A549 (cell line): ENCODE data around the gene ETFB. TPM values are rescaled to one million over a fixed set of nuclear protein-coding genes. Genes with fewer than 3 reads are reported as not detected.

Experiments used
- ATAC-seq, 2 experiments: fragments of 200-7000 bp in 1 of 2; fragments of >200 bp in 1 of 2; cut with Nextera tagmentation in 1 of 2; cut with Tn5 transposase in 1 of 2; 3 replicates each; pipeline versions ENCODE4 v1.8.0 to v1.9.1; 2018 to 2020; ENCODE audit warnings: mild to moderate bottlenecking in 1 of 2, moderate library complexity in 1 of 2
- CTCF ChIA-PET: fragments of 300-600 bp; sonication (Branson Sonifier 250); formaldehyde crosslinking; extraction: SDS; loops from one replicate; lab custom pipeline; 2021; ENCODE audit warnings: antibody characterized with exemption, inconsistent platforms; lab: Yijun Ruan, JAX
- POLR2A ChIA-PET: fragments of 350-600 bp; formaldehyde crosslinking; extraction: SDS; loops from one replicate; lab custom pipeline; 2021; ENCODE audit warnings: antibody characterized with exemption, inconsistent platforms; lab: Yijun Ruan, JAX
- DNase-seq, 2 experiments: peaks; one replicate each; pipeline versions ENCODE4 v3.0.0 to v3.0.0-alpha.2; 2011 to 2016; ENCODE audit warnings: low read depth in 1 of 2, low spot score in 1 of 2
- FAIRE-seq: peaks from 2 replicates; lab custom pipeline; 2011; peaks lifted over from hg19 to GRCh38; lab: Jason Lieb, UNC
- H3K27ac ChIP-seq, 2 experiments: fragments of >200 bp; sonication (Bioruptor Twin); formaldehyde crosslinking; 3 replicates each; pipeline ENCODE4 v1.5.1; 2016 to 2017
- H3K4me1 ChIP-seq: fragments of >200 bp; sonication (Bioruptor Twin); formaldehyde crosslinking; 3 replicates; pipeline ENCODE4 v1.6.1; 2016
- H3K4me2 ChIP-seq: fragments of >200 bp; sonication (Bioruptor Twin); formaldehyde crosslinking; 3 replicates; pipeline ENCODE4 v1.6.1; 2016
- H3K4me3 ChIP-seq: fragments of >200 bp; sonication (Bioruptor Twin); formaldehyde crosslinking; 3 replicates; pipeline ENCODE4 v1.5.1; 2016
- H3K9me3 ChIP-seq: fragments of >200 bp; sonication (Bioruptor Twin); formaldehyde crosslinking; 3 replicates; pipeline ENCODE4 v1.6.1; 2016
- EHF ChIP-seq: fragments of 250-450 bp; sonication (Bioruptor Pico); IDR thresholded peaks from 2 replicates; pipeline ENCODE4 v1.5.0; 2020; ENCODE audit warnings: mild to moderate bottlenecking
- ESRRA ChIP-seq: fragments of 150-350 bp; IDR thresholded peaks from 2 replicates; pipeline ENCODE4 v1.6.1; 2014; ENCODE audit warnings: mild to moderate bottlenecking, low read length, borderline replicate concordance
- FOSB ChIP-seq: fragments of 250-450 bp; sonication (Bioruptor Pico); IDR thresholded peaks from 2 replicates; pipeline ENCODE4 v1.5.0; 2020; ENCODE audit warnings: mild to moderate bottlenecking, moderate library complexity
- FOSL2 ChIP-seq, 2 experiments: fragments of 450-650 bp in 1 of 2; fragments of >200 bp in 1 of 2; sonication (Bioruptor Twin) in 1 of 2; formaldehyde crosslinking; IDR thresholded peaks; 2 replicates each; pipeline versions ENCODE4 v1.5.0 to v1.6.1; 2016 to 2020; ENCODE audit warnings: mild to moderate bottlenecking in 1 of 2, moderate library complexity in 1 of 2
- FOXS1 ChIP-seq: fragments of 250-450 bp; sonication (Bioruptor Pico); IDR thresholded peaks from 2 replicates; pipeline ENCODE4 v1.5.0; 2020; ENCODE audit warnings: mild to moderate bottlenecking, moderate library complexity
- GATA3 ChIP-seq: IDR thresholded peaks from 2 replicates; pipeline ENCODE4 v1.6.1; 2012; ENCODE audit warnings: borderline replicate concordance
- HDAC2 ChIP-seq: fragments of 200-600 bp; sonication (generic); IDR thresholded peaks from 2 replicates; pipeline ENCODE4 v1.6.1; 2016
- HOXB13 ChIP-seq: fragments of 250-450 bp; sonication (Bioruptor Pico); IDR thresholded peaks from 2 replicates; pipeline ENCODE4 v1.5.0; 2020; ENCODE audit warnings: low read depth, mild to moderate bottlenecking, moderate library complexity
- HOXB5 ChIP-seq: fragments of 250-450 bp; sonication (Bioruptor Pico); IDR thresholded peaks from 2 replicates; pipeline ENCODE4 v1.5.0; 2020; ENCODE audit warnings: mild to moderate bottlenecking, moderate library complexity
- JUN ChIP-seq, 2 experiments: fragments of >200 bp; sonication (Bioruptor Twin); formaldehyde crosslinking; IDR thresholded peaks; 2 replicates in 1 of 2; 3 replicates in 1 of 2; pipeline ENCODE4 v1.6.1; 2016 to 2017
- JUNB ChIP-seq: fragments of >200 bp; sonication (Bioruptor Twin); formaldehyde crosslinking; IDR thresholded peaks from 2 replicates; pipeline ENCODE4 v1.6.1; 2016
- MAFK ChIP-seq: fragments of 450-650 bp; IDR thresholded peaks from 2 replicates; pipeline ENCODE4 v1.6.1; 2014; ENCODE audit not compliant: partially characterized antibody
- NFE2L2 ChIP-seq: fragments of 150-350 bp; conservative IDR thresholded peaks from 2 replicates; pipeline ENCODE4 v1.6.1; 2014; ENCODE audit warnings: low read length
- NPAS2 ChIP-seq: fragments of 250-450 bp; sonication (Bioruptor Pico); IDR thresholded peaks from 2 replicates; pipeline ENCODE4 v1.8.0; 2022; ENCODE audit warnings: mild to moderate bottlenecking, moderate library complexity, borderline replicate concordance
- POLR2AphosphoS2 ChIP-seq: conservative IDR thresholded peaks from 2 replicates; pipeline ENCODE4 v1.6.1; 2012; ENCODE audit warnings: low read length, improper control_type of control experiment, inconsistent platforms
- RNF2 ChIP-seq: fragments of 200-600 bp; sonication (generic); IDR thresholded peaks from 2 replicates; pipeline ENCODE4 v1.6.1; 2016; ENCODE audit warnings: low read depth, mild to moderate bottlenecking, antibody characterized with exemption, moderate library complexity, borderline replicate concordance
- WGBS: methylation state at CpG from one replicate; pipeline ENCODE4 v1.1.6; 2017; ENCODE audit errors: missing lambda C conversion rate; 5-methylcytosine and 5-hydroxymethylcytosine counted together
- polyA plus RNA-seq, 4 experiments: library from polyadenylated mRNA; depleted of rRNA in 3 of 4; stranded (reverse); fragments of >200 nt; fragmentation: RNase III in 1 of 4; extraction: RNeasy Plus Mini Kit Qiagen cat#74134 plus additional on column Dnase treatment in 1 of 4; gene quantifications; 2 replicates in 3 of 4; 3 replicates in 1 of 4; pipeline ENCODE4 v1.2.3, GENCODE V29; 2011 to 2017
- TF ChIP-seq, protein P1 (sequence below): fragments of 200-600 bp; sonication (generic); IDR thresholded peaks from 2 replicates; pipeline ENCODE4 v1.6.1; 2016; ENCODE audit warnings: antibody characterized with exemption, mild to moderate bottlenecking, moderate library complexity
- TF ChIP-seq, protein P2 (sequence below): fragments of 450-650 bp; IDR thresholded peaks from 2 replicates; pipeline ENCODE4 v1.6.1; 2014; ENCODE audit warnings: antibody characterized with exemption
- TF ChIP-seq, protein P3 (sequence below): IDR thresholded peaks from 2 replicates; pipeline ENCODE4 v1.6.1; 2012

The ETFB gene
- polyA plus RNA-seq, 2 of the 4 experiments (the other 2 are of a cell fraction) = 149 to 267 TPM

DNA sequence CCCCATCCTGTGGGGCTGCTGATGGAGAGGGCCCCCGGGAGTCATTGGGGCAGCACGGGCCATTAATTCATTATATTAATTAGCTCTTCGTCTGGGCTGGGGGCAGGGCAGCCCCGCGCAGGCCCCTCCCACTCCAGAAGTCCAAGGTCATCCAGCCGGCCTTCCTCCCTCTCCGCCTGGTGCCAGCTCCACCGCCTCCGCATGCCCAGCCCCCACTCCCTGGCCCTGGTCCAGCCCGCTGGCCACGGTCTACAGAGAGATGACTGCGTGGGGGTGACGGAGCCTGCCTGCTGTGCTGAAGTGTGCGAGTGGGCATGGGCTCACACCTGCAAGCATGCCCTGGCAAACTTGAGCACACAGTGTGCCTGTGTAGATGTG, 45.9 kb downstream of the ETFB start (continued):
- TF ChIP-seq FOXS1 (CRISPR knock-in tag) (no peak), FOSB (no peak), JUNB (no peak), HOXB5 (CRISPR knock-in tag) (no peak)

DNA sequence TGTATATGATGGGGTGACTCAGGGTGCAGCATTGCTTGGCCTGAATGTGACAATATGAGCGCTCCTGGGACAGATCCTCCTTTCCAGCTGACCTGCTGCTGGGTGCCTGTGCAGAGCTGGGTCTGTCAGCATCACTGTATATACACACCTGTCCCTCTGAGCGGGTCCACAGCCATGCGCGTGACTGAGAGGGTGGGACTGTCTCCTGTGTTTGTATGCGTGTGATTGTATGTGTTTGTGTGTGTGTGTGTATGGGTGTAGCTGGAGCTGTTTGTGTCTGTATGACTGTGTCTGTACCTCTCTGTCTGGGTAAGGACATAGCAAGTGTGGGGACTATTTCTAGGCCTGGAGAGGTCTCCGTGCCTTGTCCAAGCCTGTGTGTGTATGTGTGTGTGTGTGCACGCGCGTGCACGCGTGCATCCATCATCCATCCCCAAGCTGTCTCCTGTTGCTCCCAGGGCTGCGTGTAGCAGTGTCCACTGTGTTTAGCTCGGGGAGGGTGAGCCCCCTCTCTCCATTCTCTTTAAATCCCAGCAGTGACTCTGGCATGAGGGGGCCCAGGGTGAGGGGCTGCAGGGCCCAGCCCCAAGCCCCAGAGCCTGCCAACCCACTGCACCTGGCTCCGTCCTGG, 46.4 kb downstream of the ETFB start:
- Histone ChIP-seq H3K4me2 (no peak overlapping the region), H3K4me1 (no peaks in the 10 kb centered on the region; the same call in 2 of the 3 replicates), H3K9me3 (peaks cover 4% of the 10 kb centered on the region), H3K27ac (no peak overlapping the region), H3K4me3 (no peak overlapping the region)
- ChIA-PET POLR2A (no interaction called here), CTCF (interaction anchor here (1.3 kb wide), 1 partner anchor 98 kb away, joined by 3 read pairs; the partner anchor contains the start of gene SIGLEC10)
- no peak for FAIRE-seq
- no peak for DNase-seq
- 70% methylated on average over 13 of the region's 14 CpGs for WGBS
- TF ChIP-seq FOXS1 (CRISPR knock-in tag) (no peak), EHF (CRISPR knock-in tag) (no peak), ESRRA (no peak), HOXB5 (CRISPR knock-in tag) (no peak)
- TF ChIP-seq, all 56 proteins: peak for 0
- no peak; a peak in 2 of 6 replicates for ATAC-seq

DNA sequence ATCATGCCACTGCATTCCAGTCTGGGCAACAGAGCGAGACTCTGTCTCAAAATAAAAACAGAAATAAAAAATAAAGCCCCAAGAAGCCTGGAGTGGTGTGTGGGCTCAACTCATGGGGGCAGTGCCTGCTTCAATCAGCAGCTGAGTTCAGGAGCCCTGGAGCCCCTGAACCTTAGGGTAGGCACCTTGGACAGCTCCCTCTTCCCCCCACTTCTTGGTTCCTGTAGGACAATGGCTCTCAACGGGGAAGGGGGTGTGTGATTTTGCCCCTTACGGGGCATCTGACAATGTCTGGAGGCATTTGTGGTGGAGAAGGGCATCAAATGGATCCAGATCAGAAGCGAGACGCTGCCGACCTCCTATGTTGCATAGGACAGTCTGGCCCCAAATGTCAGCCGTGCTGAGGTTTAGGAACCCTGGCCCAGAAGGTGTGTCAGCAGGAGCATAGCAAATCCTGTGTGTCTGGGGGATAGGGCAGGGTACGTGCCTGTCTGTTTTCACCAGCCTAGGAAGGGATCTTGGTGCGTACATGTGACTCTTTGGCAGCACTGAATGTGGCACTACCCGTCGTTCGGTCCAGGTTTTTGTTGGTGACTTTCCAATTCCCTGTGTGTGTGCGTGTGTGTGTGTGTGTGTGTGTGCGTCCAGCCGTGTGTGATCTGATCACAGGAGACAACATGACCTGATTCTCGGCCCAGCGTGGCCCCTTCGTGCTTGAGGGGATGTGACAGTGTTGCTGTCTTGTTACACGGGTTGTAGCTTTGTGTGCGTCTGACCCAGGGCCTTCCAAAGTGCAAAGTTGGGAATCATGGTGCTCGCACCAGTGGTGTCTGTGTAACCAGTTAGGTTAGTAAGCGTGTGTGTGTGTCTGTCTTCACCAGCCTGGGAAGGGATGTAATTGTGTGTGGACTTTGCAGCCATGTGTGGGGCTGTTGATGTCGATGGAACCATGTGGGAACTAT, 47.2 kb downstream of the ETFB start:
- Histone ChIP-seq H3K4me1 (no peaks in the 10 kb centered on the region; the same call in 2 of the 3 replicates), H3K4me2 (no peak overlapping the region), H3K4me3 (no peak overlapping the region), H3K27ac (no peak overlapping the region), H3K9me3 (peaks cover 10% of the 10 kb centered on the region)
- CTCF ChIA-PET = interaction anchor here (0.6 to 1.3 kb wide), 2 partner anchors 40 to 99 kb away, joined by 3 read pairs; partner anchors contain the start of gene SIGLEC10
- POLR2A ChIA-PET = interaction anchor here (0.5 kb wide), 1 partner anchor 385 kb away, joined by 4 read pairs; no protein-coding TSS in a partner anchor
- 23% methylated on average over 20 of the region's 23 CpGs for WGBS
- ATAC-seq (no peak; a peak in 2 of 6 replicates), DNase-seq (no peak), FAIRE-seq (no peak)
- TF ChIP-seq, protein P1, sequence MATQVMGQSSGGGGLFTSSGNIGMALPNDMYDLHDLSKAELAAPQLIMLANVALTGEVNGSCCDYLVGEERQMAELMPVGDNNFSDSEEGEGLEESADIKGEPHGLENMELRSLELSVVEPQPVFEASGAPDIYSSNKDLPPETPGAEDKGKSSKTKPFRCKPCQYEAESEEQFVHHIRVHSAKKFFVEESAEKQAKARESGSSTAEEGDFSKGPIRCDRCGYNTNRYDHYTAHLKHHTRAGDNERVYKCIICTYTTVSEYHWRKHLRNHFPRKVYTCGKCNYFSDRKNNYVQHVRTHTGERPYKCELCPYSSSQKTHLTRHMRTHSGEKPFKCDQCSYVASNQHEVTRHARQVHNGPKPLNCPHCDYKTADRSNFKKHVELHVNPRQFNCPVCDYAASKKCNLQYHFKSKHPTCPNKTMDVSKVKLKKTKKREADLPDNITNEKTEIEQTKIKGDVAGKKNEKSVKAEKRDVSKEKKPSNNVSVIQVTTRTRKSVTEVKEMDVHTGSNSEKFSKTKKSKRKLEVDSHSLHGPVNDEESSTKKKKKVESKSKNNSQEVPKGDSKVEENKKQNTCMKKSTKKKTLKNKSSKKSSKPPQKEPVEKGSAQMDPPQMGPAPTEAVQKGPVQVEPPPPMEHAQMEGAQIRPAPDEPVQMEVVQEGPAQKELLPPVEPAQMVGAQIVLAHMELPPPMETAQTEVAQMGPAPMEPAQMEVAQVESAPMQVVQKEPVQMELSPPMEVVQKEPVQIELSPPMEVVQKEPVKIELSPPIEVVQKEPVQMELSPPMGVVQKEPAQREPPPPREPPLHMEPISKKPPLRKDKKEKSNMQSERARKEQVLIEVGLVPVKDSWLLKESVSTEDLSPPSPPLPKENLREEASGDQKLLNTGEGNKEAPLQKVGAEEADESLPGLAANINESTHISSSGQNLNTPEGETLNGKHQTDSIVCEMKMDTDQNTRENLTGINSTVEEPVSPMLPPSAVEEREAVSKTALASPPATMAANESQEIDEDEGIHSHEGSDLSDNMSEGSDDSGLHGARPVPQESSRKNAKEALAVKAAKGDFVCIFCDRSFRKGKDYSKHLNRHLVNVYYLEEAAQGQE = peak; percentile 78
- TF ChIP-seq POLR2AphosphoS2 = no peak

DNA sequence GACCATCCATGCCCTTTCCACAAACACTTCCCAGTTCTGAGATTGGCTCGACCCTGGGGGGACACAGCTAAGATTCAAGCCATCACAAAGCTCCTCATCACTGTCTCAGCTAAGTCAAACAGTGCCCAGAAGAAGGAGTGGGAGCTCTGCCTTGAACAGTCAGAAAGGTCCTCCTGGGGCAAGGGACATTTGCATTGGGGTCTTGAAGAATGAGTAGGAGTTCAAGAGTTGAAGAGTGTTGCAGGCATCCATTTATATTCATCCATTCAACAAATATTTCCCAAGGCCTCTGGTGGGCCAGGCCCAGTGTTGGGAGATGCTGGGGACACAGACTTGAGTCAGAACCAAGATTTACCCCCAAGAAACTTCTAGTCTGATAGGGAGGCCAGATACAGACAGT, 48.2 kb downstream of the ETFB start:
- no peak overlapping the region for H3K4me3 ChIP-seq
- H3K27ac ChIP-seq = no peak overlapping the region
- WGBS = 0% methylated on average over 1 of the region's 1 CpG
- H3K9me3 ChIP-seq = peaks cover 10% of the 10 kb centered on the region
- H3K4me1 ChIP-seq = no peaks in the 10 kb centered on the region; the same call in 2 of the 3 replicates
- TF ChIP-seq FOSL2 (IDR thresholded peaks at IDR 0.05) (no peak), FOSL2 (CRISPR knock-in tag; IDR thresholded peaks at IDR 0.05) (no peak)
- ChIA-PET CTCF (interaction anchor here (0.6 to 1.2 kb wide), 2 partner anchors 20 to 41 kb away, joined by 3 to 6 read pairs; no protein-coding TSS in a partner anchor), POLR2A (no interaction called here)
- FAIRE-seq (no peak), ATAC-seq (no peak), DNase-seq (no peak)
- H3K4me2 ChIP-seq = no peak overlapping the region

DNA sequence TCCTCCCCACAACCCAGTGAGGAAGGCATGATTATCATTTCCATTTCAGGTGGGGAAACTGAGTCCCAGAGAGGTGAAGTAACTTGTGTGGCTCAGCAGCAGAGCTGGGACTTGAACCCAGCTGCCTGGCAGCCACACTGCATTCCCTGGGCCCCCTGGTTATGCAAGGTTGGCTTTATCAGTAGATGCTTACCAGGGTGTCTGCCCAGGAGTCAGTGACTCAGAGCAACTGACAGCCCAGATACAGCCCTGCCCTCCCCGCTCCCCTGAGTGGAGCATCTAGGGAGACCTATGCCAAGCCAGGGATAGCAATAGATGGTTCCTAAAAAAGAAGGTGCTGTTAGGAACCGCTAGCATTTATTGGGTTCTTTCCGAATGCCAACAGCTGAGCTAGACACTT, 48.8 kb downstream of the ETFB start:
- POLR2A ChIA-PET = no interaction called here
- CTCF ChIA-PET = interaction anchor here (1.2 kb wide), 1 partner anchor 21 kb away, joined by 6 read pairs; no protein-coding TSS in a partner anchor
- TF ChIP-seq RNF2 (no peak), FOSB (no peak), FOSL2 (IDR thresholded peaks at IDR 0.05) (no peak), FOSL2 (CRISPR knock-in tag; IDR thresholded peaks at IDR 0.05) (no peak), NFE2L2 (no peak), GATA3 (no peak), HDAC2 (no peak), HOXB13 (CRISPR knock-in tag) (no peak), FOXS1 (CRISPR knock-in tag) (no peak), NPAS2 (CRISPR knock-in tag) (no peak), JUN (IDR thresholded peaks at IDR 0.05) (no peak), MAFK (no peak)
- TF ChIP-seq, protein P2, sequence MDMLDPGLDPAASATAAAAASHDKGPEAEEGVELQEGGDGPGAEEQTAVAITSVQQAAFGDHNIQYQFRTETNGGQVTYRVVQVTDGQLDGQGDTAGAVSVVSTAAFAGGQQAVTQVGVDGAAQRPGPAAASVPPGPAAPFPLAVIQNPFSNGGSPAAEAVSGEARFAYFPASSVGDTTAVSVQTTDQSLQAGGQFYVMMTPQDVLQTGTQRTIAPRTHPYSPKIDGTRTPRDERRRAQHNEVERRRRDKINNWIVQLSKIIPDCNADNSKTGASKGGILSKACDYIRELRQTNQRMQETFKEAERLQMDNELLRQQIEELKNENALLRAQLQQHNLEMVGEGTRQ = no peak
- TF ChIP-seq, protein P3, sequence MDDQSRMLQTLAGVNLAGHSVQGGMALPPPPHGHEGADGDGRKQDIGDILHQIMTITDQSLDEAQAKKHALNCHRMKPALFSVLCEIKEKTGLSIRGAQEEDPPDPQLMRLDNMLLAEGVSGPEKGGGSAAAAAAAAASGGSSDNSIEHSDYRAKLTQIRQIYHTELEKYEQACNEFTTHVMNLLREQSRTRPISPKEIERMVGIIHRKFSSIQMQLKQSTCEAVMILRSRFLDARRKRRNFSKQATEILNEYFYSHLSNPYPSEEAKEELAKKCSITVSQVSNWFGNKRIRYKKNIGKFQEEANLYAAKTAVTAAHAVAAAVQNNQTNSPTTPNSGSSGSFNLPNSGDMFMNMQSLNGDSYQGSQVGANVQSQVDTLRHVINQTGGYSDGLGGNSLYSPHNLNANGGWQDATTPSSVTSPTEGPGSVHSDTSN = no peak

More for the DNA sequence above, 48.8 kb downstream of the ETFB start:
- no peaks in the 10 kb centered on the region; the same call in 2 of the 3 replicates for H3K4me1 ChIP-seq
- H3K4me3 ChIP-seq = no peak overlapping the region
- H3K9me3 ChIP-seq = peaks cover 10% of the 10 kb centered on the region
- no peak overlapping the region for H3K27ac ChIP-seq
- DNase-seq (no peak), FAIRE-seq (no peak), ATAC-seq (peak in 1 of 2 experiments; percentile 42; a peak in 2 of 6 replicates)
- 23% methylated on average over 3 of the region's 3 CpGs for WGBS
- H3K4me2 ChIP-seq = no peak overlapping the region
